DMS 273 treated with DMSO at 0.1 percent for 48 hours (cell line): Measurements from ENCODE around the gene FRMD6.

ENCODE experiments used
- DNase-seq: peaks from one replicate; lab custom pipeline; 2025; lab: John Stamatoyannopoulos, UW

FRMD6 gene

GRCh38 chr14:51651388-51652167 lies at the start of gene FRMD6:
Gene FRMD6, plus strand, starts transcription at chr14:51651910. Its CDS starts 37,927 bp downstream, at chr14:51689837.
- DNase-seq, result peak; percentile 74

DNA sequence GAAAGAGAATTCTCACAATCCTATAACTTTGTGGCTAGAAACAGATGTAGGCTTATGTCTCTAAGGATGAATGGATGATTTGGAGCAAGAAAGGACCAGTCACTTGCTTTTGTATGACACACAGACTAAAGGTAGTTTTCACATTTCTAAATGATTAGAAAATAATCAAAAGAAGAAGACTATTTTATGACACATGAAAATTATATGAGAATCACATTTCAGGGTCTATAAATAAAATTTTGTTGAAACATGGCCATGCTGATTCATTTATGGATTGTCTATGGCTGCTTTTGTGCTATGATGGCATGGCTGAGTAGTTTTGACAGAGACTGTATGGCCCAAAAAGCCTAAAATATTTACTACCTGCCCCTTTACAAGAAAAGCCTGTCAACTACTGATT lies 49.4 kb upstream of the FRMD6 start:
- DNase-seq, result no peak

- no peak for DNase-seq
Measured at GRCh38 chr14:51603495-51603894, 48.2 kb upstream of the FRMD6 start.

GRCh38 chr14:51604073-51604472 lies 47.6 kb upstream of the FRMD6 start:
- DNase-seq, result no peak

DNA sequence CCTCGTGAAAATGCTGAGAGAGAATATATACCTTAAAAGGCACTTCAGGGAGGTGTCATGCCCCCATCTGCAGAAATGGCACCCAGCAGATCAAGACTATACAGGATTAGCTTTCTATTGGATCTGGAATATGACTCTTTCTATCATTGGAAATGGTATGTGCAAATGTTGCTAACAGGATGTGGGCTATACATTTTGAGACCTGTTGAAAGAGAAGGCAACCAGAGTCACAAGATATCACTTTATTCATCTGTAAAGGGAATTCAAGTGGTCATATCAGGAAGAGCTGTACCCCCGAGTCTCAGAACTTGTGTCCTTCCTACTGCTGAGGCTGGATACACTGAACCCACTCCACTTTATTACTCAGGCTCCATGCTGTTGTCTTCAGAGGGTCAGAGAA lies 46.1 kb upstream of the FRMD6 start:
- DNase-seq, result no peak

DNA sequence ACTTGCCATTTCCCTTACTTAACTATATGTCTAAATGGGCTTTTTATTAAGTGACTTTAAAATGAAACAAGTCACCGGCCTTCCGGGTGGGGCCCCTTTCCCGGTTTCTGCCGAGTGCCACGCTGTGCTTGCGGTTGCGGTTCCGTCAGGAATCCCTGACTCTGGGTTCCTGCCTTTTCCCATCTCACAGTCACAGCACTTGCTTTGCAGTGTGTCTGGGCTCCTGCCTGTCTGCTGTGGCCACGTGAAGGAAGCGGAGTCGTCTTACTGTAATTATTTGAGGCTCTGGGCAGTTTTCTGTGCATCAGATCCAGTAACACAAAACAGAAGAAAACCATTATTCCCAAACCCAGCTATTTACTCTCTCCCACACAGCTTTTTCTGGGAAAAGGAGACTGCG lies 44.0 kb upstream of the FRMD6 start:
- no peak for DNase-seq

DNA sequence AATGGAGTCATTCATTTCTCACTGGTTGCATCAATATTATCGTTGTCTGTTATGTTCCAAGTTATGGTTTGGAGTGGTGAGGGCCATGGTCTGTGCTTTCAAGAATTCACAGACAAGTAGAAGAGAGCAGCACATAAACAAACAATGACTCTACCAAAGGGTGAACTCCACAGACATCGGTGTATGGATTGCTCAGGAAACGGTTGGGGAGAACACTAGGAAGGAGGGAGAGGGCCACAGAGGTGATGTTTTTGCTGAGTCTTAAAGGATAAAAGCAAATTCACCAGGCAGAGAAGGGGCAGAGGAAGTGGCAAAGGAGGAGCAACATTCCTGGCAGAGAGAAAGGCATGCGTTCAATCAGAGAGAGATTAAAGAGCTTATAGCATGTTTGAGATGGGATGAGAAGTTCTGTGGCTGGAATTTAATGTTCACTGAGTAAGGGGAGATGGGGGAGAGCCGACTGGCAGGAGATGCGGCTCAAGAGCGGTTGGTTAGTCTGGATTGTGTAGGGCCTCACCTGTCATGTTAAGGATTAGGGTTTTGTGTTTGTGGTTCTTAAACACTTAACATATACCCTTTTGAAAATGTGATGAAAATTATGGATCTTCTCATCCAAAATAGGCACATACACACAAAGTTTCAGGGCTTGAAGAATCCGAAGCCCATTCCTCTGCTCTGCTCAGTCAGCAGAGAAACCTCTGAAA lies 42.3 kb upstream of the FRMD6 start:
- DNase-seq, result no peak

DNA sequence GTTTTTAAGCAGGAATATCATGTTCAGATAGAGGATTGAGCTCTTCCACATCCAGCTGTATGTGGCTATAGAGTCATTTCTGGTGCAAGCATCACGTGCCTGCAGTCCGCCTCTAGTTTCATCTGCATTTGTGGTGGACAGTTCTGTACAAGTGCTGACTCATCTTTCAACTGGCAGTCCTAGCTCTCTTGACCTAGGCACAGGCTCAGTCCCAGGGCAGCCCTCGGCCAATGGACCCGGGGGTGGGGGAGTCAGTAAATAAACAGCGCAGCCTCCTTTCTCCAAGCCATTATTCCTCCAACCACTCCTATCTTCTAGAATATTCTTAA lies 41.8 kb upstream of the FRMD6 start:
- DNase-seq, result no peak

DNA sequence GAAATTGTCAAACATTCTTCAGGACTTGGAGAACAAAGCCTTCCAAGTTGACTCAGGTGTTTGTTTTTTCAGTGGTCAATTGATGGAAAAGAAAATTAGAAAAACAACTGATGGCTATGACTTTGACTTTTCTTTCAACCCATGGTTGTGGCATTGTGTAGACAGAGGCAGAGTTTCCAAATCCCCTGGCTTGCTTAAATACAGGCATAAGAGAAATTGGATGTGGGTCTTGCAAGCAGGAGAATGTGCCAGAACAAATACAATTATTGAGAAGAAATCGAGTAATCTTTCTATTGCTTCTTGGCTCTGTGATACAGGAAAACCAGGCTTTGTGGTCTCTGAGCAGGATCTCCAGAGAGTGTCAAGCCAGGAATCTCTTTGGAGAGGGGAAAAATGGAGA lies 40.9 kb upstream of the FRMD6 start:
- no peak for DNase-seq

DNA sequence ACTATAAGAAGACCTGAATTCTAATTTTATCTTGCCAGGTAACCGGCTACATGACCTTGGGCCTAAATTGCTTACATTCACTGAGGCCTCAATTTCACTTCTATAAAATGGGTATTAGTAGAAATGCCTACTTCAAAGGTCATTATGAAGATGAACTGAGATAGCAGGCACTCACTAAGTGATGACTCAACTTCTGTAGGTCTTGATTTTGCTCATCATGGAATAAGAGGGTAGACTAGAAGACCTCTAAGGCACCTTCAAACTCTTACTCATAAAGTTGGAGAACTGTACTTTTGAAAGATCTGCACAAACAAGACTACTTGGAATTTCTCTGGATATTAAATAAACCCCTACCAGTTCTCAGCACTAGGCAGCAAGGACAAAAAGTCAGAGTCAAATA lies 39.3 kb upstream of the FRMD6 start:
- no peak for DNase-seq

DNA sequence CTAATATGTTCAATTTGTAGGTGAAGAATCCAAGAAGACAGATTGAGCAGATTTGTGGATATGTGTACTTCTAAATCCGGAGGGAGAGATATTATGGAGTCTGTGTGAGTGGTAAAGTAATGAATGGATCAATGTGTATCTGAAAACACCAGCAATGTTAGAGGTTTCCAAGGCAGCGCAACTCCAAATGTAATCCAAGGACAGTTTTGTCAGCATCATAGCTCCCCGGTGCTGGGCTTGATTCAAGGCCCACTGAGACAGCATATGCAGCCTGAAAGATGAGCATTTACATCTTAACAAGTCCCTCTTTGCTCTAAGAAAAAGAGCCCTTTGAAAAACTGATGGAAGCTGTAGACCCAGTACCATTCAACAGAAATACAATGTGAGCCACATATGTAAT lies 38.3 kb upstream of the FRMD6 start:
- DNase-seq, result no peak

- no peak for DNase-seq
Measured at GRCh38 chr14:51614707-51615106, 37.0 kb upstream of the FRMD6 start.

- no peak for DNase-seq
Measured at GRCh38 chr14:51616256-51616655, 35.5 kb upstream of the FRMD6 start.

DNA sequence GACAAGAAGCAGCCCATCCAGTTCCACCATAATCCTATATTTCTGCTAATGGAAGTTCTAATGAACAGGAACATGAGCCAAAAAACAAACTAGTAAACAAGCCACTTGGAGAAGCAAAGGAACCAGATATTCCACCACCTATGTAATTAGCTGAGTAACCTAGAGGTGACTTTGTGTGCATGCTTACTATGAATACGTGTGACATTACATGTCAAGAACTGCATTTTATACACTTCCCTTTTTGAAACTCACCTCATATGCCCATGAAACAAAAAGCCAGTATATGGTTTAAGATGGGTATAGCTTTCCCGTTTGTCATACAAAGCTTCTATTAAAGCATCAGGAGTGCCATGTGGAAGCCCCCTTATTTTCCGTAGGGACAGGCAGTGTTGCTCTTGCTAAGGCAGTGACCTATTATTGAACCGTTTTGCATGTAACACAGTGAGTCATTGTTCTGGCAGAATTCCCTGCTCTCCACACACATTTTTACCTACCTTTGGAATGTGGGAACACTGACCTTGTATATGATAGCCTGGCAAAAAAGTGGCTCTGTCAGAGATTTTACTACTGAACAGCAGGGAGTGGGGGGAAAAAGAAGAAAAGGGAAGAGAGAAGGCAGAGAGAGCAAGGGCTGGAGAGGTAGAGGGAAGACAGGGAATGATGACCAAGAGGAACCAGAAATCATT lies 34.8 kb upstream of the FRMD6 start:
- DNase-seq, result no peak

DNA sequence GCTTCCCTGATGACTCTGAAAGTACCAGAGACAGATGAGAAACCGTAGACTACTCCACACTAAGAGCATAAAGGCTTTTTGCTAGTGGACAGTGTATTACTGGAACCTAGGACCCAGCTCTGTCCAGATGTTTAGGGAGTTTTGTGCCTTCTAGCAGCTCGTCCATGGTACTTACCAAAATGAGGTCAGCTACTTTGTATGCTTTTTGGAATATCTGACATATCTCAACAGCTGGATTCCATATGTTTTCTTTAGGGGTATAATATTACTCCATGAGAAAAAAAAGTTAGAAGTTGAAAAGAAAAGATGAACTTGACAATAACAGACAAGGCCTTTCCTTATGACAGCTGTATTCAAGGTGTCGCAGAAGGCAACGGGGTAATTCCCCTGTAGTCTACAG lies 32.1 kb upstream of the FRMD6 start:
- DNase-seq, result no peak

DNA sequence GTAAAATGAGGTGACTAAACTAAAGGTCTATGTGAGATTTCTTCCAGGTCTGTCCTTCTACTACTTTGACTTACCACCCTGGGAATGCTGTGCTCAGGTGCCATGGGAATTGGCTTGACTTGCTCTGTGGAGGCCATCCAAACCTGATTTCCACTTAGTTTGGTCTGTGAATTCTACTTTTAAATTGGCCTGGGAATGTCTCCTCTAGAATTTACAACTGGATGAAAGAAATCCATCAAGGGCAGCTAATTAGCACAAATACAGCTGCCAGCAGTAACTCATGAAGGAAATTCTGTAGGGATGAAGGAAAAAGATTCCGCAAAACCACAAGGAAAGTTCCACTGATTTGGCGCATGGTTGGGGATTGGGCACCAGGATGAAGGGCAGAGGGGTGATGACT lies 31.7 kb upstream of the FRMD6 start:
- no peak for DNase-seq

- DNase-seq, result no peak
Measured at GRCh38 chr14:51621654-51622053, 30.1 kb upstream of the FRMD6 start.

- no peak for DNase-seq
Measured at GRCh38 chr14:51622376-51622775, 29.3 kb upstream of the FRMD6 start.

DNA sequence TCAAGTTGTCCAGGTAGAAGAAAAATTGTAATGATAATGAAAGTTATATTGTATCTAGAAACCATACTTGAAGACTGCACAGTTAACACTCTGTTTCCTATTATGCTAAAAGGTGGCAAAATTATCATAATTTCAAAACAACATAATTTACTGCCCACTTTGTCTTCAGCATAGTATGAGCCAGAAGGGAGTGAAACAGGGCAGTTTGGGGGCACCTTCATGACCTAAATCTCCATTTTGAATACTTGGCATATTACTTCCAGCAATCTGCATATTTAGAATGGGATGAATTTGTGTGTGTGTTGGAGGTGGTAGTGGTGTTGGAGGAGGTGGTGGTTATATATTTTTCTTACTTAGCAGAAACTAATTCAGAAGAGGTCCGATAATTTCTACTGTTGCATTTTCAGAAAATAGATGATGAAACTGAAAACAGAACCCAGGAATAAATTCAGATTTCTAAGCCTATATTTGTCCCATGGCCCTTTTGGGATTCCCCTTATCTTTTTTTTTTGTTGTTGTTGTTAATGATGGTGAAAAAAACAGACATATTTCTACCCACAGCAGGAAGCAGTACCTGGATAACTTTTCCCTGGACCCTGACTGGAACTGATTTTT lies 26.6 kb upstream of the FRMD6 start:
- no peak for DNase-seq

GRCh38 chr14:51626185-51626584 lies 25.5 kb upstream of the FRMD6 start:
- no peak for DNase-seq

DNA sequence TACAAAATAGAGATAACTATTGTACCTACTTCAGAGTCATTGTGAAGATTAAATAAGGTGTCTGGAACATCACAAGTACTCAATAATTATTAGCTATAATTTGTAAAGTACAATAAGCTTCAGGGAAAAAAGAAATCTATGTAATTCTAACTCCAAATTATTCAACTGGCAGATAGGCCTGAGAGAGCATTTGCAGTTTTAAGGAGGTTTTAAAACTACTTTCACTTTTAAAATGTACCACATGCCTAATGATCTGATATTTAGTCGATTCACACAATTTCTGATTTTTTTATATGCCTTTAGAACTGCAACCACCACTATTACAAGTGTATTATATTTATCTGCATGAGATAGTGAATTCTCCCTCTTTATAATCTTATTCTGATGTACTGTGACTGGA lies 24.9 kb upstream of the FRMD6 start:
- no peak for DNase-seq

DNA sequence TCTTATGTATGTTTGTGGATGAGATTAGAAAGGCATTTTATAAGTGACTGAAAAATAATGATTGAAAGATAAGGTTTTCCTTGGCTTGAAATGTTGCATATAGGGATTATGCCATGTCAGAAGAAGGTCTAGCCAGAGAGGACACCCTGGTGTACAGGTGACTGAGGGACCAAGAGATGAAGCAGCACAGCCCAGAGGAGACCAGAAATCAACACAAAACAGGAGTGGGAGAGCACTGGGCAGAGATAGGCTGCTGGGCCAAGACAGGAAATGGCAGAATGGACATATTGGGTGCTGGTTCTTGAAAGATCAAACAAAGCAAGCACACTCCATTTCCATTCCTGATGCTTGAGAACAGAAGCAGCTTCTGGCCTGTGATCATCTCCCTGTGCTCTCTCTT lies 24.4 kb upstream of the FRMD6 start:
- DNase-seq, result no peak

- DNase-seq, result no peak
Measured at GRCh38 chr14:51628238-51628637, 23.5 kb upstream of the FRMD6 start.
